AG04450 (cell line): ENCODE measurements around the gene HRH2. TPM values are rescaled to one million over a fixed set of nuclear protein-coding genes. Genes with fewer than 3 reads are reported as not detected.

Source experiments
- CTCF ChIA-PET: fragments of 300-600, 350-600 bp; formaldehyde crosslinking; extraction: SDS; loops from one replicate; lab custom pipeline; 2022; ENCODE audit warnings: antibody characterized with exemption, inconsistent platforms; lab: Charles Lee
- POLR2A ChIA-PET: fragments of 350-600 bp; formaldehyde crosslinking; extraction: SDS; loops from one replicate; lab custom pipeline; 2021; ENCODE audit warnings: antibody characterized with exemption, inconsistent platforms; lab: Yijun Ruan, JAX
- DNase-seq: peaks from one replicate; pipeline ENCODE4 v3.0.0-alpha.2; 2011; ENCODE audit warnings: low read depth, low spot score
- H3K27ac ChIP-seq: one replicate; pipeline ENCODE4 v1.5.1; 2012; ENCODE audit warnings: low read depth, low read length, control low read depth
- H3K27me3 ChIP-seq: one replicate; pipeline ENCODE4 v1.6.0; 2012; ENCODE audit warnings: low read length; ENCODE audit not compliant: control insufficient read depth, insufficient read depth
- H3K4me3 ChIP-seq: 2 replicates; pipeline ENCODE4 v1.5.1; 2011; ENCODE audit warnings: mild to moderate bottlenecking, low read depth, low read length, control low read depth
- H3K9me3 ChIP-seq: 2 replicates; pipeline ENCODE4 v1.5.1; 2012; ENCODE audit warnings: low read length; ENCODE audit not compliant: control insufficient read depth, insufficient read depth
- polyA plus RNA-seq: library from polyadenylated mRNA; depleted of rRNA; stranded (reverse); fragments of >200 nt; gene quantifications from 2 replicates; pipeline ENCODE4 v1.2.3, GENCODE V29; 2011
- TF ChIP-seq, protein P1 (sequence below): IDR thresholded peaks from 2 replicates; pipeline ENCODE4 v1.5.1; 2011; ENCODE audit warnings: low read depth, low read length, control low read depth, inconsistent platforms

Gene HRH2
- polyA plus RNA-seq, 1 experiment = not detected

DNA sequence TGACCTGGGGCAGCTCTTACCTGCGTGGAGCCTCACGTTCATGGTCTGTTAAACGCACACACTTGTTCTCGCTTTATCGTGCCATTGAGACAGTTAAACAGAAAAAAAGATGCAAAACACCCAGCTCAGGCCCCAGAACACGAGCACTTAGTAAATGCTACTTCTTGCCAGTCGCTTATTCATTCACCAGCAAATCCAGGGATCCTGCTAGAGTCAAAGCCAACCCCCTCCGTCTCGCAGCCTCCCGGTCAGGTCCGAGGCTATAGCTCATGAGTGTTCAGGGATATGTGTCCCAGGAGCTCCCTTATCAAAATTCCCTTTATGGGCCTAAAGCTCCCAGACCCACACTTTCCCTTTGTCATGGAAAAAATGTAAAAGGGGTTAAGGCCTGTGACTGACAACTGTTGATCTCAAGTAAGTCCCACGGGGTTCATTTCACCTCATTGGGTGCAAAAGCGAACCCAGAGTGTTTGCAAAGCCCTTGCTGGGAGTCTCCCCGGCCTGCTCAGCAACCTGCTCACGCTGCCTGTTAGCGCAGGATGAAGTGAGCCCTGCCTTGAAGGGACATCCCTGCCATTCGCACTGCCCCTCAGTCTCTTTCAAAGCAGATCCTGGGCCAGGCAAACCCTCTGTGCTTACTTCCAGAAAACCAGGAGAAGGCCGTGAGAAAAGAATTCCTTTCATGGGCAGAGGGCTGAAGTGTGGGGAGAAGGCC is 40.7 kb downstream of the HRH2 start:
- TF ChIP-seq, protein P1, sequence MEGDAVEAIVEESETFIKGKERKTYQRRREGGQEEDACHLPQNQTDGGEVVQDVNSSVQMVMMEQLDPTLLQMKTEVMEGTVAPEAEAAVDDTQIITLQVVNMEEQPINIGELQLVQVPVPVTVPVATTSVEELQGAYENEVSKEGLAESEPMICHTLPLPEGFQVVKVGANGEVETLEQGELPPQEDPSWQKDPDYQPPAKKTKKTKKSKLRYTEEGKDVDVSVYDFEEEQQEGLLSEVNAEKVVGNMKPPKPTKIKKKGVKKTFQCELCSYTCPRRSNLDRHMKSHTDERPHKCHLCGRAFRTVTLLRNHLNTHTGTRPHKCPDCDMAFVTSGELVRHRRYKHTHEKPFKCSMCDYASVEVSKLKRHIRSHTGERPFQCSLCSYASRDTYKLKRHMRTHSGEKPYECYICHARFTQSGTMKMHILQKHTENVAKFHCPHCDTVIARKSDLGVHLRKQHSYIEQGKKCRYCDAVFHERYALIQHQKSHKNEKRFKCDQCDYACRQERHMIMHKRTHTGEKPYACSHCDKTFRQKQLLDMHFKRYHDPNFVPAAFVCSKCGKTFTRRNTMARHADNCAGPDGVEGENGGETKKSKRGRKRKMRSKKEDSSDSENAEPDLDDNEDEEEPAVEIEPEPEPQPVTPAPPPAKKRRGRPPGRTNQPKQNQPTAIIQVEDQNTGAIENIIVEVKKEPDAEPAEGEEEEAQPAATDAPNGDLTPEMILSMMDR = no peak
- ChIA-PET POLR2A (no interaction called here), CTCF (no interaction called here)
- Histone ChIP-seq H3K9me3 (peaks cover 11% of the 10 kb centered on the region; the same call in 1 of the 2 replicates), H3K27ac (no peak overlapping the region), H3K27me3 (no peaks in the 10 kb centered on the region), H3K4me3 (no peak overlapping the region)
- no peak for DNase-seq

DNA sequence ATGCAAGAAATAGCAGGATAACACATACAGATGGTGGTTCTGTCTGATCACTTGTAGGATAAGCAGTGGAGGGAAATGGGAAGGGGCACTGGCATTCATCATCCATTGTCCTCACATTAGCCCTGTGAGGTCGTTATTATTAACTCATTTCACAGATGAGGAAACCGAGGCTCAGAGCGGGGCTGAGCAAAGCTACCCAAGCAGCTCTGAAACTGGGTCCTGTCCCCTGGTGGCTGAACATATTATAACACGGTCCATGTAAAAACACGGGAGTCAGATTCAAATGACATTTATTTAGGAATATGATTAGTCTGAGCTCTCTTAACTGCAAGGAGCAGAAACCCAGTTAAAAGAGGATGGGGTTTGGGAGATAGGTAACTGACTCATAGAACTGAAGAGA is 43.1 kb downstream of the HRH2 start:
- no peak overlapping the region for H3K4me3 ChIP-seq
- POLR2A ChIA-PET = no interaction called here
- H3K27ac ChIP-seq = no peak overlapping the region
- DNase-seq = no peak
- TF ChIP-seq, protein P1 = peak; percentile 32; the same call in 1 of the 2 replicates
- CTCF ChIA-PET = interaction anchor here (2.0 kb wide), 1 partner anchor 167 kb away, joined by 5 read pairs; no protein-coding TSS in a partner anchor
- no peaks in the 10 kb centered on the region for H3K27me3 ChIP-seq
- H3K9me3 ChIP-seq = peaks cover 11% of the 10 kb centered on the region; the same call in 1 of the 2 replicates

DNA sequence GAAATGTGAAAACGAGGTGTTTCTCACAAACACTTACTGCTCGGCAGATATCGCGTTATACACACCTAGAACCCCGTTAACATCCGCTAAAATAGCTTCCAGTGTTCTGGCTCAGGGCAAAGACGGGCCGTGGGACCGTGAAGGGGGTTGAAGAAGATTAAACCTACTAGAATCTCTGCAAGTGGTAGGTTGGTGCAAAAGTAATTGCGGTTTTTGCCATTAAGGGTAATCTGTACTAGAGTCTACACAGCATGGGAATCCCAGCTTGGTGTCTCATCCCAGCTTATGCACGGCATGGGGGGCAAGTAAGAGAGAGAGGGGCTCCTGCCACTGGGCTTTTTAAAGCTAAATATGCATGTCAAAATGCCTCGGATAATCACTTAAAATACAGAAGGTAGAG is 43.9 kb downstream of the HRH2 start:
- Histone ChIP-seq H3K4me3 (no peak overlapping the region), H3K27ac (no peak overlapping the region), H3K9me3 (peaks cover 4% of the 10 kb centered on the region; the same call in 1 of the 2 replicates), H3K27me3 (no peaks in the 10 kb centered on the region)
- CTCF ChIA-PET = interaction anchor here (2.0 kb wide), 1 partner anchor 168 kb away, joined by 5 read pairs; no protein-coding TSS in a partner anchor
- DNase-seq = no peak
- POLR2A ChIA-PET = no interaction called here
- TF ChIP-seq, protein P1 = no peak

DNA sequence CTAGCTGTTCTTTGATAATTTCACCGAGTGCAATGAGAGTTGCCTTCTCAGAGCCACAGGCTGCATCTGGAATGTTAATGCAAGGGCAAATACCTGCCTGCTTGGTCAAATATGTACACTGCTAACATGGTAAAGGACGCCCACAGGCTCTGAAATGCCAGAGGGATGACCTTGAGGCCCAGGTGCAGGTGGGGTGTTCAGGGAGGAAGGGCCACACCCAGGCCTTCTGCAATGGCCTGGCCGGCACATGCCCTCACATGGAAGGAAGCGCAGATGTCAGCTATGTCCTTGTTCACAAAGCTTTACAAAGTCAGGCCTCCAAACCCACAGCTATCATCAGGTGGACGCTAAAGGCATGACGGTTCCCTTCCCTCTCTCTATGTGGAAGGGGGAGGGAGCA is 48.6 kb downstream of the HRH2 start:
- Histone ChIP-seq H3K27me3 (no peaks in the 10 kb centered on the region), H3K4me3 (no peak overlapping the region), H3K9me3 (peaks cover 5% of the 10 kb centered on the region; the same call in 1 of the 2 replicates), H3K27ac (no peak overlapping the region)
- ChIA-PET CTCF (no interaction called here), POLR2A (no interaction called here)
- TF ChIP-seq, protein P1 = no peak
- DNase-seq = no peak

DNA sequence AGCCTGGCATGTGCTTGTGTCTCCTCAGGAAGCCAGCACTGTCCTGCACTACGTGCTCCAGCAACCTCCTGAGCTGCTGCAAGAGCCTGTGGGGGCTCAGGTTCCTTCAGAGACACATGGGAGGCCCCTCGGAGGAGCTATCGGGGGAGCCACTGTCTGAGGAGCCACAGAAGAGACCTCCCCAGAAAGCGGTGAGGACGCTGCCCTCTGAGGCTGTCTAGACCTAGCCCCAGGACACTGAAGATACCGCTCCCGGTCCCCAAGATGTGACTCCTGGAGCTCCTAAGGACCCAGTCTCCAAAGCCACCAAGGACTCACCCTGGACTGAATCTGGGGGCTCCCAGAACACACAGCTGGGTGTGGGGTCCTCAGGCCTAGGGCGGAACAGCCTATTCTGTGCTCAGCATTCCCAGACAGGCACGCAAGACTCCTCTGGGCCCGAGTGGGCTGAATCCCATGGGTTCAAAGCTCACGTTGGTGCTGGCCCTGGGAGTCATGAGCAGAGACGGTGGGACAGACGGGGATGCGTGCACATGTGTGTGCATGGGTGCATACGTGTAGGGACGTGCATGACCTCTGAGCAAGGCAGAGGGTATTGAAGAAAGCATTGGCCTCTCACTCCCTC is 50.0 kb downstream of the HRH2 start:
- TF ChIP-seq, protein P1 = no peak
- POLR2A ChIA-PET = no interaction called here
- no peak for DNase-seq
- peaks cover 9% of the 10 kb centered on the region; the same call in 1 of the 2 replicates for H3K9me3 ChIP-seq
- H3K27ac ChIP-seq = no peak overlapping the region
- H3K27me3 ChIP-seq = no peaks in the 10 kb centered on the region
- CTCF ChIA-PET = interaction anchor here (1.2 kb wide), 1 partner anchor 22 kb away, joined by 3 read pairs; no protein-coding TSS in a partner anchor
- no peak overlapping the region for H3K4me3 ChIP-seq
